ENCODE measurements around the gene NUAK1.

NUAK1 gene

DNA sequence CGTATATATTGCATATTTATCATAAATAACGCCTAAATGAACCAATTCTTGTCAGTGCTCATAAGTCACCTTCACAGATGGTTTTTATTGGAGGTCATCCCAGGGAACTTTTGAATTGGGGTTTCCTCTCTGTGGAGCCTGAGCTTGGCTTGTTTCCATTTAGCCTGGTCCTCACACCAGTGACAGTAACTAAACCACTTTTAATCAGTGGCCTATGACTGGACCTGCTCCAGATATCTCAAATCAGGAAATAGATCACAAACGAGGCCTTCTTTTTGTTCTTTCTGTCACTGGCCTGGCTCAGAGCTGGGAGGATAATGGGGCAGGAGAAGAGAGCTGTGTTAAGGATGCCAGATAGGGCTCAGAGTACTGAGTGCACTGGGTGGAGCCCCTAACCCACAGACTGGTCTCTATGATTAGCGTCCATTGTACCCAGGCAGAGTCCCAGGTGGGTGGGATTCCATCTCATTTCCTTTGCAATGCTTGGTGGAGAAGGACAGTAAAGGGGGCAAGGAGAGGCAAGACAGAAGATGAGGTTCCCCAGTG is 92.4 kb downstream of the NUAK1 start:
- no peaks in the 10 kb centered on the region for H3K9me3 ChIP-seq (ENCODE audit: control insufficient read depth, insufficient read depth, low read length)
- H3K36me3 ChIP-seq (ENCODE audit: control insufficient read depth, low read length) = no peaks in the 10 kb centered on the region
- no peaks in the 10 kb centered on the region for H3F3A ChIP-seq (ENCODE audit: control insufficient read depth, insufficient read depth)
- H3K4me2 ChIP-seq (ENCODE audit: low read length) = no peak overlapping the region
- no peak overlapping the region for H3K27ac ChIP-seq (ENCODE audit: low read depth, low read length)
- H3K79me2 ChIP-seq (ENCODE audit: control insufficient read depth, low read length) = no peaks in the 10 kb centered on the region
- H4K20me1 ChIP-seq (ENCODE audit: control insufficient read depth, insufficient read depth, low read depth, low read length) = no peaks in the 10 kb centered on the region
- H3K27me3 ChIP-seq (ENCODE audit: control insufficient read depth, low read length) = no peaks in the 10 kb centered on the region
- H3K9me2 ChIP-seq (replicated peaks; ENCODE audit: control insufficient read depth, low read length) = no peaks in the 10 kb centered on the region
- no peaks in the 10 kb centered on the region for H3K4me1 ChIP-seq (ENCODE audit: control insufficient read depth, low read length)
- no peak for TF ChIP-seq EZH2phosphoT487 (IDR thresholded peaks at IDR 0.05; ENCODE audit: borderline replicate concordance, low read length)
- TF ChIP-seq CTCF (IDR thresholded peaks at IDR 0.05; ENCODE audit: low read depth, low read length, poor library complexity, severe bottlenecking) = no peak
- no peak overlapping the region for H3K4me3 ChIP-seq (ENCODE audit: low read length)

DNA sequence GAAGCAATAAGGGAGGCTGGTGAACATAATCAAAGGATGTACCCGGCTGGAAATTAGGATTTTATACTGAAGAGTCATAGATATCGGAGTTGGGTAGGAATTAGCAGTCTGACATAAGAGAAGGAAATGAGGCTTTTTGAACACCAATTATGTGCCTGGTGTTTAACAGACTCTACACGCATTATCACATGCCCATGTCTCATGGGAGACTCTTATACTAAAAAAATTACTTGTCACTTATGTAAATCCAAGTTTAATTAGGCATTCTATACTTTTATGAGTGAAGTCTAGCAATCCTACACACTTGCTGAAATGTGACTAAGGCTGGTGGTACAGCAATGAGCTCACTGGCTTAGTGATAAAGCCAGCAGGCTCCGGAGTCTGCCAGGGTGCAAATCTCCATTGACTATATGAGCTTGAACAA is 93.5 kb downstream of the NUAK1 start:
- H3K4me2 ChIP-seq (ENCODE audit: low read length) = no peak overlapping the region
- no peak for TF ChIP-seq EZH2phosphoT487 (IDR thresholded peaks at IDR 0.05; ENCODE audit: borderline replicate concordance, low read length)
- TF ChIP-seq CTCF (IDR thresholded peaks at IDR 0.05; ENCODE audit: low read depth, low read length, poor library complexity, severe bottlenecking) = no peak
- no peak overlapping the region for H3K27ac ChIP-seq (ENCODE audit: low read depth, low read length)
- H3K79me2 ChIP-seq (ENCODE audit: control insufficient read depth, low read length) = no peaks in the 10 kb centered on the region
- H3K9me2 ChIP-seq (replicated peaks; ENCODE audit: control insufficient read depth, low read length) = no peaks in the 10 kb centered on the region
- no peaks in the 10 kb centered on the region for H3F3A ChIP-seq (ENCODE audit: control insufficient read depth, insufficient read depth)
- H3K27me3 ChIP-seq (ENCODE audit: control insufficient read depth, low read length) = no peaks in the 10 kb centered on the region
- H4K20me1 ChIP-seq (ENCODE audit: control insufficient read depth, insufficient read depth, low read depth, low read length) = no peaks in the 10 kb centered on the region
- H3K9me3 ChIP-seq (ENCODE audit: control insufficient read depth, insufficient read depth, low read length) = peaks cover 4% of the 10 kb centered on the region; the same call in 1 of the 2 replicates
- no peaks in the 10 kb centered on the region for H3K4me1 ChIP-seq (ENCODE audit: control insufficient read depth, low read length)
- no peak overlapping the region for H3K4me3 ChIP-seq (ENCODE audit: low read length)
- H3K36me3 ChIP-seq (ENCODE audit: control insufficient read depth, low read length) = no peaks in the 10 kb centered on the region

DNA sequence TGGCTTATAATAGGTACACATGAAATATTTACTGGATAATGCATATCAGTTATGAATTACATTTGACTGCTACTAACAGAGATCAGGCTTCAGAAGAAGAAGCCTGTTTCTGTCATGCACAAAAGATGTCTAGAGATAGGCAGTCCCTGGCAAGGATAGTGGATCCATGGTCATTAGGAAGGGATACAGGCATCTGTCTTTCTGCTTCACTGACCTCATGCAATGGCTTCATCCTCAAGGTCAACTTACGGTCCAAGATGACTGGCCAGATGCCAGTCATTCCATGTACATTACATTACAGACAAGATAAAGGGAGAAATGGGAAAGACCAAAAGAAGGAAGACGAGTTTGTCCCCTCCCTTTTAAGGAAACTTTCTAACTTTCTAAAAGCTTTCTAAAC is 94.0 kb downstream of the NUAK1 start:
- no peaks in the 10 kb centered on the region for H3K9me2 ChIP-seq (replicated peaks; ENCODE audit: control insufficient read depth, low read length)
- no peaks in the 10 kb centered on the region for H3K4me1 ChIP-seq (ENCODE audit: control insufficient read depth, low read length)
- H3K36me3 ChIP-seq (ENCODE audit: control insufficient read depth, low read length) = no peaks in the 10 kb centered on the region
- H3K4me3 ChIP-seq (ENCODE audit: low read length) = no peak overlapping the region
- H3F3A ChIP-seq (ENCODE audit: control insufficient read depth, insufficient read depth) = no peaks in the 10 kb centered on the region
- H3K27ac ChIP-seq (ENCODE audit: low read depth, low read length) = no peak overlapping the region
- no peaks in the 10 kb centered on the region for H3K79me2 ChIP-seq (ENCODE audit: control insufficient read depth, low read length)
- TF ChIP-seq CTCF (IDR thresholded peaks at IDR 0.05; ENCODE audit: low read depth, low read length, poor library complexity, severe bottlenecking) (no peak), EZH2phosphoT487 (IDR thresholded peaks at IDR 0.05; ENCODE audit: borderline replicate concordance, low read length) (no peak)
- peaks cover 9% of the 10 kb centered on the region; the same call in 1 of the 2 replicates for H3K9me3 ChIP-seq (ENCODE audit: control insufficient read depth, insufficient read depth, low read length)
- no peaks in the 10 kb centered on the region for H4K20me1 ChIP-seq (ENCODE audit: control insufficient read depth, insufficient read depth, low read depth, low read length)
- H3K27me3 ChIP-seq (ENCODE audit: control insufficient read depth, low read length) = no peaks in the 10 kb centered on the region
- no peak overlapping the region for H3K4me2 ChIP-seq (ENCODE audit: low read length)

All from DOHH2 (cell line).